GM19395 (cell line): Measurements from ENCODE around the gene GSX1.
"Not testable (repeated sequence)": the region's sequence is repeated elsewhere in the genome, so short reads cannot be mapped to it uniquely, and the experiment has no call there.

Experiments used
- ATAC-seq: cut with Tn5 transposase; IDR thresholded peaks from one replicate; pipeline ENCODE4 v1.9.1; 2021; ENCODE audit warnings: mild to moderate bottlenecking, moderate library complexity; ENCODE audit not compliant: unreplicated experiment

The GSX1 gene

DNA sequence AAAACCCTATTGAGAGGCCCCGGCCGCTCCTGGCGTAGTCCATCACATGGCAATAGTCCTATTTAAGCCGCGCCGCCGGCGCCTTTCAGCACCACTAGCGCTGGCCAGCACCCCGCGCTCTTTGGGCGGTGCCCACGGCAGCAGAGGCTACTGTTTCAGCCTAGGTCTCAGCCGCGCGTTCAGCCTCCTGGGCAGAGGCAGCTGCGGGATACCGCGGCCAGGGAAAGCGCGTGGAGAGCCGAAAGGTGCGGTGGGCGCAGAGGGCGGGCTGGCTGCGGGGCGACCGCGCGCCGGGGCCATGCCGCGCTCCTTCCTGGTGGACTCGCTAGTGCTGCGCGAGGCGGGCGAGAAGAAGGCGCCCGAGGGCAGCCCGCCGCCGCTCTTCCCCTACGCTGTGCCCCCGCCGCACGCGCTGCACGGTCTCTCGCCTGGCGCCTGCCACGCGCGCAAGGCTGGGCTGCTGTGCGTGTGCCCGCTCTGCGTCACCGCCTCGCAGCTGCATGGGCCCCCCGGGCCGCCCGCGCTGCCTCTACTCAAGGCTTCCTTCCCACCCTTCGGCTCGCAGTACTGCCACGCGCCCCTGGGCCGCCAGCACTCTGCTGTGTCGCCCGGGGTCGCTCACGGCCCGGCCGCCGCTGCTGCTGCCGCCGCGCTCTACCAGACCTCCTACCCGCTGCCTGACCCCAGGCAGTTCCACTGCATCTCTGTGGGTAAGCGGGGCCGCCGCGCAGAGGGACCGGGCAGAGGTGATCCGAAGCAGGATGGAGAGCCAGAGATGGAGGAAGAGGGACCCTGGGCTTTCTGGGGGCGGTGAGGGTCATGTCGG is at the start of gene GSX1:
Gene GSX1 (plus strand): TSS at position 91 of the 826 bp plus-strand sequence. CDS start 208 bp downstream, at position 299.
- no peak for ATAC-seq

DNA sequence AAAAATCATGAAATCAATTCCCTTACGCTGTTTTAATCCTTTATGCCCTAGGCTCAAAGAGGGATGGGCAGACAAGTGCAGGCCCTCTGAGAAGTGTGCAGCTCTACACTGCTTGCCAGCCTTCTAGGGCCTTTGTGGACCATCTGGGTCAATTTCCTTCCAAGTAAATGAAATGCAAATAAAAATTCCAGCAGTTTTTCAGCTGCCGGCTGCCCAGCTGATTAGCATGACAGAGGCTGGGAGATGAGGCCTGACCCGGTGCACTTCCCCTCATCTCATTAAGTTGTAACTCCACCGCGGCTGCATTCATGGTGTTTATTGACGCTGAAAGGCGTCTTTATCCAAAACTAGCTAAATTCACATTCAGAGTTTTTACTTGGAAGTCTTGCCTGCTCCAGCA is 47.5 kb upstream of the GSX1 start:
- no peak for ATAC-seq

DNA sequence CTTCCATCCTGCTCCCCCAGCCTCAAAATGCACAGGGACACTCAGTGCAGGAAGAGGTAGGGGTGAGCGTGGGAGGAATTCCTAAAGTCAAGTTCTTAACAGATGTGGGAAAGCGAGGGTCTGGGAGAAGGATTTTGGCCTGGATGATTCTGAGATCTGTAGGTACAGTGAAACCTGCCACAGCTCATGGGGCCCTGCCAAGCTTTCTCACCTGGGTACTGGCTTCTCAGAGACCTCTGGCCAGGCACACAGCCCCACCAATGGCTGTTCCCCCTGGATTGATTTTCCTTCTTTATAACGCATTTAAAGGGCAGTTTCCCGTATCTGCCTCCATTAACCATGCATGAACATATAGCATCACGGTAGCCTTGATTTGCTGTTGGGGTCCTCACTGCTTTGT is 47.0 kb upstream of the GSX1 start:
- ATAC-seq, result no peak

DNA sequence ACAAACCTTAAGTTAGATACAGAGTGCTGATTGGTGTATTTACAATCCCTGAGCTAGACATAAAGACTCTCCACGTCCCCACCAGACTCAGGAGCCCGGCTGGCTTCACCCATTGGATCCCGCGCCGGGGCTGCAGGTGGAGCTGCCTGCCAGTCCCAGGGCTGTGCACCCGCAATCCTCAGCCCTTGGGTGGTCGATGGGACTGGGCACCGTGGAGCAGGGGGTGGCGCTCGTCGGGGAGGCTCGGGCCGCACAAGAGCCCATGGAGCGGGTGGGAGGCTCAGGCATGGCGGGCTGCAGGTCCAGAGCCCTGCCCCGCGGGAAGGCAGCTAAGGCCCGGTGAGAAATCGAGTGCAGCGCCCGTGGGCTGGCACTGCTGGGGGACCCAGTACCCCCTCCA is 44.1 kb upstream of the GSX1 start:
- ATAC-seq, result not testable (repeated sequence)

DNA sequence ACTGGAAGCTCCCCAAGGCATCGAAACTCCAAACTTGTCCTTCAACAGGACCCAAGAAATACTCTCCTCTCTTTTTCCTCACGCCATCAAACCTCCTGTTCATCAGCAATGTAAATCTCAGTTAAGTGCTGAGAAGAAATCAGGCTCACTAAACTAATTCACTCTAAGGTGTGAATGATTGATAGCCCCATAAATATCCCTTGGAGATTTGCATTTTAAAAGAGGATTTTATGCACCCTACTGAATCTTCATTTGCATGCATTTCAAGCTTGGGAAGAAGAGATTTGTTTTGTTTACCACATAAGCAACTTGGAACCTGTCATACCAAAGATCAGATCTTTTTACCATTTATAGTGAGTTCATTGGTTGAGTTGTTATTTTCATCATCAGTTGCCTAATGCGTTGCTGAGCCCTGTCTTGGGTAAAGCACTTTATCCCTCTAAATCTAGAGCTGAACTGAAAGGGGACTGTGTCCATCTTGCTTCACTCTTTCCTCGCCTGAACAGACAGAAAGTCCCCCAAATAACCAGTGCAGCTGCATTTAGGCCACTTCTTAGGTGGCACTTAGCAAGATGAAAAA is 40.2 kb upstream of the GSX1 start:
- ATAC-seq, result no peak

DNA sequence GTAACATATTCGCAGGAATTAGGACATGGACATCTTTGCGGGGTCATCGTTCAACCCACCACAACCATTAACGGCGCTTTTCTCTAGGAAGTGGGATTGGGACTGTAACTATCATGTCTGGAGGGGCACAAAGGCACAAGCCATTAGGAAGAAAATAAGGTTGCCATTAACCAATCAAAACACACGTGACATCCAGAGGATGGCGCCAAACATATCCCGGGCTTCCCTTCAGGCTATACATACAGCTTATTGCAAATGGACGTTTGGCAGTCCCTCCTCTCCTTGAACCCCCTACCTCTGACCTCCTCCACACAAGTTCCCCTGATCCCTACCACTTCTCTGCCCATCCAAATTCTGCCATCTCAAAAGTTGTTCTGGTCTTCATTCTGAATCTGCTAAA is 26.6 kb upstream of the GSX1 start:
- no peak for ATAC-seq

DNA sequence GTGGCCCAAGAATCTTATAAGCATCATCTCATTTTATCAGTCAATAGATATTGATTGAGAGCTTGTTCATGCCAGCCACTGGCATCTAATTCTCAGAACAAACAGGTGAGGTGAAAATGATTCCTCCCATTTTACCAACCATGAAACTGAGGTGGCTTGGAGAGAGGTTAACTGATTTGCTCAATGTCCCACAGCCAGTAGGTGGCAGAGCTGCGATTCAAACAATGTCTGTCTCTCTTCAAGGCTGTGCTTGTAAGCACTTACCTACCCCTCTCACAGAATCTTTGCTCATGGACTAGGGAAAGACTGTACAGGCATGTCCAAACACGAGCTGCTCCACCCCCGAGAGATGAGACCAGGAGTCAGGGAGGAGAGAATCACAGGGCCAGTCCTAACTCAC is 21.5 kb upstream of the GSX1 start:
- ATAC-seq, result no peak

DNA sequence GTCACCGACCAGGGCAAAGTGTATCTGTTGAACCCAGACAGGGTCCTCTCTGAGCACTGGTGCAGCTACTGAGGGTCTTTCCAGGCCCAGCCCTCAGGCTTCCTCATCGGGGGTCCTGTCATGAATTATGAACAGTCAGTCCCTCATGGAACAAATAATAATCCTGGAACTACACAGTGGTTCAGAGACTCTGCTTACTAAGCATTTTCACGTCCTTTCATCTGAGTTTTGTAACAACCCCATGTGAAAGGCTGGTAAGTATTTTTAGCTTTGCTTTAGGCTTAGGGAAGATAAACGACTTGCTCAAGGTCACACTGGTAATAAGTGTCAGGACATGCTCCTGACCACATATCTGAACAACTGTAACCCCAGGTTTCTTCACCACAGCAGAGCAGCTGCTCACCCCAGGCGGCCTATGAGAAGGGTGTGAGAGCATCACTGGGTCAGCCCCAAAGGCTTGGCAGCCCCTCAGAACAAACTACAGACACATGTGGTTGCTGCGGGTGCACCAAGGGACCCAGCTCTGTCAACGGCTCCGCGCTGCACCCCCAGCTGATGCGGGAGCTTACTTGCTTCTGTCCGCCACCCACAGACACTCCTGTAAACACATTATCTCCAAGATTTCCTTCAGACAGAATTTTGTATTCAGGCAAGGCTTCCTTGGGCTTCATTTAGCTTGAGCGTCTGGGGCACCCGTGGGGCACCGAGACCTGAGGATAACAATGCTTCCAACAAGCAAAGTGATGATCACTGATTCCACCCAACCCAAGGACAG is 19.4 kb upstream of the GSX1 start:
- no peak for ATAC-seq

DNA sequence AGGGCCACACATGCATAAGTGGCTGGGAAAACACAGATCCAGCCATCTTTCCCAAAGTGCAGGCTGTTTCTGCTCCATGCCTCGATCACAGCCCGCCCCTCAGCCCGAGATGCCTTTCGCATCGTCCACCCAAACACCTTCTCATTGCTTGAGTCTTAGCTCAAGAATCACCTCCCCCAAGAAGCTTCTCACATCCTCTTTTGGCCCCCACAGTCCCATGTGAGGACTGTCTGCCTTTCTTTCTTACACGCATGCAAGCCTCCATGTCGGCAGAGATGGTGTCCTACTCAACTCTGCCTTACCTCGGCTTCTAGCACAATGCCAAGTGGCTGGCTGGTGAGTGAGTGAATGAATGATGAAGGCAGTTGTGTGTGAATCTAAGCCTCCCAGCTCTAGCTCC is 18.1 kb upstream of the GSX1 start:
- peak; percentile 75 for ATAC-seq

DNA sequence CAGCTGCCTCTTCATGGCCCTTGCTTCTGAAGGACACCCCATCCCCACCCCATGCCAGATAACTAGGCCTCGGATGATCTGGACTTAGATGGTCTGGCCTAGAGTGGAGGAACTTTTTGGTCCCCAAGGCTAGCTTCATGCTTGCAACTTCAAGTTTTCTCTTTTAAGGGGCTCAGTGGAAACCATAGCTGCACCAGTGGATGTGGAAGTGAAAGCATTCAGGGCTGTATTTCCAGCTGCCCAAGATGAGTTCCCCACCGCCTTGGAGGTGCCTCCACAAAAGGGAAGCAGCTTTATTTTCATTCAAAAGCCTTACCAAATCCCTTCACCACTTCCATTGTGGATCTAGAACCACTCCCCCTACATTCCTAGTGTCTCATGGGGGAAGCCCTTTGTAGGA is 17.6 kb upstream of the GSX1 start:
- peak; percentile 43 for ATAC-seq

DNA sequence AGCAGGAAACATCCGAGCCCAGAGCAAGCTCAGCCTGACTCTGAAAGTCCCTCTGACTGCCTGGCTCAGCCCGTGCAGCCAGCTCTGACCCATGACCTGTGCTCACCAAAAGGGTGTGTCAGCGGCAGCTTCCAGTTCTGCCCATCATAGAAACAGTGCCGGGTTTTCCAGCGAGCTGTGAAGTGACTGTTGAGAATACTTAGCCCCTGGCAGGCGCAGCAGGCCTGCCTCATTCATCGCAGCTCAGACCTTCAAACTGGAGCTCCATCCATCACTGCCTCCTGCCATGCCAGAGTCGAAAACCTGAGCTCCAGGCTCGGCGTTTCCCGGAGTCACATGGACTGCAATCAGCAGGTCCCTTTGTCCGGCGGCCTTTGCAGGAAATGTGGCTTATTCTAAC is 16.3 kb upstream of the GSX1 start:
- ATAC-seq, result no peak

DNA sequence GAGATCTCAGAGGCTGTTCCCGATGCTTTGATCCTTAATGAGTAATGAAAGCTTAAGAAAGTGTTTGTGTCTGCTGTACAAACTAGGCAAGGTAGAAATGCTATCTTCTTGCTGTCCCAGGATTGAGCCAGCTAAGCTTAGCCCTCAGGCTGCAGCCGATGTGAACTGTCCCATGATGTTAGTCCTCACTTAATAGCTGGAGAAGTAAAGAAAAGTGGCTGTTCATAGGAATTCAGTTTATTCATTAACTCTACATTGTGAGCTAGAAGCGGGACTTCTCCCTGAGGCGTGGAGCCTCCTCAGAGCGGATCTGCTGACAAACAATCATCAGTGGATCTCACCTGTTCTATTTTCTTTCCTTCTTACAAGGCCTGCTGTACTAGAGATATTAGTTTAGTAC is 10.1 kb upstream of the GSX1 start:
- no peak for ATAC-seq

DNA sequence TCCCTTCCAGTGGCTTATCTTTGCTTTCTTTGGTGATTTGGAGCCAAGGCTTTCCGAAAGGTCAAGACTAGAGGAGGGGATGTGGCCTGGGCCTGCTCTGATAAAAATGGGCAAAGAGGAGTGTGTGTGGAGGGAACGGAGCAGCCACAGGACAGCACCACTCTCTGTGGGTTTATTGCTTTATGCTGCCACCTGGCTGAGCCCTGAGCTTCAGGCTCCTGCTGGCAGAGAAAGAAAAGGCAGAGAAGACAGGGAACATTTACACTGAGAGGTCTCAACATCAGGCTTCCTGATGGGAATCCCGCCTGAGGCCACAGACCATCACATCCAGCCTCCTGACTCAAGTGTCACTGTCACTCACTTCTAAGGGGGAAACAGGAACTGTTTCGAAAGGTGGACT is 9.2 kb upstream of the GSX1 start:
- ATAC-seq, result no peak

DNA sequence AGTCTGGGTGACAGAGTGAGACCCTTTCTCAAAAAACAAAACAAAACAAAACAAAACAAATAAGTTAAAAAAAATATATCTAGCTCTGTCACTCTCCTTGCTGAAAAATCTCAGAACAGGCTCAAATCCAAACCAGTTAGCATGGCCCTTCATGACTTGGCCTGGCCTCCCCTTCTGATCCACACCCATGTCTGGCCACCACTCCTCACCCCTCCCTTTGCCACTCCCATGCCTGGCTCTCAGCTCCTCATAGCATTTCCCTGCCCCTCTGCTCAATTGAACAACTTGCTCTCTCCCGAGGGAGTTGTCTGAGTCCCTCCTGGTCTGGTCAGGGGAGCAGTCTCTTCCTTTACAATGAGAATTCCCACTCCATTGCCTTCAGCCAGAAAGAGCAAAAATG is 4.0 kb upstream of the GSX1 start:
- no peak for ATAC-seq

DNA sequence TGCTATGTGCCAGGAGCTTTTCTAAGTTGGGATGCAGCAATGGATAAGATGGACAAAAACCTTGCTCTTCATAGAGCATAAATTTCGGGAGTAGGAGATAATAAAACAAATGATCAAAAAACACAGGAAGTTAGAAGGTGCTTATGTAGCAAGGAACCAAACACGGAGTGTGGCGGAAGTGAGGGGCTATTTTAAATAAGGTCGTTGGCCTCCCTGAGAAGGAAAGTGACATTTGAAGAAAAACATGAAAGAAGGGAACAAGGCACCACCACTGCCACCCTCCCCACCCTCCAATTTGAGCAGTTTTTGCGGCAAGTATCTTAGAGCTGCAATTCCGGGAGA is 3.2 kb upstream of the GSX1 start:
- ATAC-seq, result no peak

DNA sequence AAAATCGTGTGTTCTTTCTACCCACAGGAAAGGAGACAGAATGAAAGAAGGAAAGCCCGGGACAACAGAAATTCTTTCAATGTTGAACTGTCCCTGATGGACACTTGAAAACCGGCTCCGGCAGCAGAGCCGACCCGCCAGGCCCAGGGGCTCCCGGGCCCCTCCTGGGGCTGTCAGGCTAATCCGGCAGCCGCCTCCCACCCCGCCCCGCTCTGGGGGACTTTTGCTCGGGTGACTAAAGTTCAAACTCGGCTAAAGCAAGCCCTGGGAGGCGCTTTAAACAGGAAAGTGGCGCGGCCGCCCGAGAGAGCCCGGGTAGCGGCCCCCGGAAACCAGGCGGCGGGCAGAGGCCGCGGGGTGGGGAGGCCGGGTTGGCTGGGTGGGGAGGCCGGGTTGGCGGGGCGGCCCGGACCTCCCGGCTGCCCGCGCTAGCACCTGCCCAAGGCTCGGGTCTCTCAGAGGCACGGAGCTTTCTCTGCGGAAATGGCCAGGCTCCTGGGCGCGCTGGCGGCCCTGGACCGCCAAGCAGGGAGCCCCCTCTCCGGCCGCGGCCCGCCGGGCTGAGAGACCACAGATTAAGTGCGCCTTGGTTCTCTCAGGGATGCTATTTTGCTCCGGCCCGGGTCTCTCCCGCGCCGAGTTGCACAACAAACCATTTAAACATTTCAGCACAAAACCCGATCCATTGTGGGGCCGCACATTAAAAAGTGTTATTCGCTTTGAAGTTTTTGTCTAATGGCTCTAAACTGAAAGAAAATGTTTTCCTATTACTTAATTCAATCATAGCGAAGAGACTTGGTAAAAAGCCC is 2.6 kb upstream of the GSX1 start:
- ATAC-seq, result no peak

DNA sequence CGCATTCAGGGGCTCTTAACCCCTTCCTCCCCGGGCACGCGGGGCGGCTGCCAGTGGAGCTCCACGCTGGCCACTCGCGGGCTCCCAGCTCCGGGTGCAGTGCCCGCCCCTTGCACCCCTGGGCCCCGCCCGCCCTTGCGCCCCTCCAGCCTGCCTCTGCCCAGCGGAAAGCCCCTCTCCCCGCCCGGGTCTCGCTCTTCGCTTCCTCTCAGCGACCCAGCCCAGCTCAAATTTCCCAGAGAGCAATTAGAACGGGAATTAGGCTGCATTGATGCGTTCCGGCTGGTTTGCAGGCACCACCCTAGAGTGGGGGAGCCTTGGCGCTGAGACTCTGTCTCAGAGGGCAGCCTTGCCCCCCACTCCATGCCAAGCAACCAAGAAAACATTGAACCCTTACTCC is 1.8 kb upstream of the GSX1 start:
- no peak for ATAC-seq

DNA sequence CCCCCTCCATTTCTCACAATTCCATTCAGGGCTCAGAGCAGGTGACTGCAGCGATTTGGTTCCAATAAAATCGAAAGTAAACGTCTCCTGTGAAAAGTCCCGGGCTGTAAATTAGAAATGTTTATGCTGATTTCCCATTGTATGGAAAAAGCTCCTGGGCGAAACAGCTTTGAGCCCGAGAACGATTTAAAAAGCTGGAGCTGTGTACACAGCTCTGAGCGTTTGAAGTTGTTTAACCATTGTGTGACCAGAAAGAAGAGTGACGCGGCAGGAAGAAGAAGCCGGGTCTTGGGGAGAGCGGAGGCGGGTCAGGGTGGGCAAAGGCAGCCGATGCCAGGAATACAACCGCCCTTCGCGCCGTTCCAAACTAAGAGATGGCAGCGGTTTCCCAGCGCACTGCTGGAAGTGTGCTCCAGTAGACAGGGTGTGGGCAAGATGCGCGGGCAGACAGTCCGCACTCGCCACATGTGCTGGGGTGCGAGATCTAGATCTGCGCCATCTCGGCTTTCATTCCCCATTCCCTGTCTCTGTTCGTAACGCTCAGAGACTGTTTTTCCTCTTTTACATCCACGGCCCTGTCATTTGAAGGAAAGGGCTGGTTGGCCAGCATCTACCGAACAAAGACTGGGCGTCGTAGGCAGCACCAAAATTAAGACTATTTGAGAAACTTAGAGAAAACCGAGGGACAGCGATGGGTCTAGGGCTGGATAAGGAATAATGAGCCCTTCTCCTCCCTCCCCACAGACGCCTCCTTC is 960 bp upstream of the GSX1 start:
- no peak for ATAC-seq

DNA sequence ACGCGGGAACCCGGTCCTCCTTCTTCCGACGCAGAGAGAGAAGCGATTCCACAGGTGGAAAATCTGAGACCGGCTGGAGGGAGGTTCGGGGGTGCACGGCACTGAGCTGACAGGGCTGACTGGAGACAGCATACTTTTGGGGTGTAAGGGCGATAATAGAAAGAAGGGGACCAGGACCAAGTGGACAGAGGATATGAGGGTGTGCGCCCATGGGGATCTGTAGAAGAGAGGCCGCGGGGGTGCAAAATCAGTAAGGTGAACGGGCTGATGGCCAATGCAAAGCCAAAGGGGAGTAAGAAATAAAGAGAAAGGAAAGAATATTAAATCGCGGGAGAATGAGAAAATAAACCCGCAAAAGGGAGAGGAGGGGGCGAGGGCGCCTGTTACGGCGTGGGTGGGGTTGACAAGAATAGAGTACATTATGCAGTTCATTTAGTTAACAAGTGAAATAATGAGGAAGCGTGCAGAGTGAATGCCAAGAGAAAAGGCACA is 336 bp upstream of the GSX1 start:
- ATAC-seq, result no peak
